HG03521 (cell line): Measurements from ENCODE around the gene ADGRE3.
"Not testable (repeated sequence)": the region's sequence is repeated elsewhere in the genome, so short reads cannot be mapped to it uniquely, and the experiment has no call there.

ENCODE experiments used
- ATAC-seq: cut with Tn5 transposase; IDR thresholded peaks from one replicate; pipeline ENCODE4 v1.9.1; 2021; ENCODE audit warnings: mild to moderate bottlenecking, moderate library complexity; ENCODE audit not compliant: unreplicated experiment

Gene ADGRE3

GRCh38 chr19:14611051-14611450 is 63.6 kb downstream of the ADGRE3 start:
- ATAC-seq = no peak

GRCh38 chr19:14606627-14607026 is 68.0 kb downstream of the ADGRE3 start:
- no peak for ATAC-seq

GRCh38 chr19:14603990-14604387 is 70.7 kb downstream of the ADGRE3 start:
- ATAC-seq = peak; percentile 73

- no peak for ATAC-seq
Observed at GRCh38 chr19:14599548-14600147, 75.0 kb downstream of the ADGRE3 start.

- ATAC-seq = no peak
Observed at GRCh38 chr19:14595558-14595957, 79.1 kb downstream of the ADGRE3 start.

GRCh38 chr19:14589433-14589832 is 85.2 kb downstream of the ADGRE3 start:
- not testable (repeated sequence) for ATAC-seq

GRCh38 chr19:14585187-14585586 is 89.5 kb downstream of the ADGRE3 start:
- not testable (repeated sequence) for ATAC-seq

- ATAC-seq = not testable (repeated sequence)
Observed at GRCh38 chr19:14584372-14584771, 90.3 kb downstream of the ADGRE3 start.

- ATAC-seq = peak; percentile 46
Observed at GRCh38 chr19:14582894-14583340, 91.7 kb downstream of the ADGRE3 start, which contains the start of gene CLEC17A. Gene CLEC17A, plus strand, starts transcription at chr19:14583084. Its CDS starts 77 bp downstream, at chr19:14583161.

- no peak for ATAC-seq
Observed at GRCh38 chr19:14580623-14581237, 93.9 kb downstream of the ADGRE3 start.

GRCh38 chr19:14577885-14578427 is 96.7 kb downstream of the ADGRE3 start:
- ATAC-seq = no peak

GRCh38 chr19:14577264-14577663 is 97.4 kb downstream of the ADGRE3 start:
- no peak for ATAC-seq

- ATAC-seq = no peak
Observed at GRCh38 chr19:14576363-14576762, 98.3 kb downstream of the ADGRE3 start.

GRCh38 chr19:14575428-14575980 is 99.1 kb downstream of the ADGRE3 start:
- ATAC-seq = no peak

GRCh38 chr19:14571695-14572490 is 102.8 kb downstream of the ADGRE3 start, which contains the start of gene NDUFB7:
Gene NDUFB7, minus strand, starts transcription at chr19:14572066. Its CDS starts 66 bp downstream, at chr19:14572000.
- peak; percentile 80 for ATAC-seq

- ATAC-seq = no peak
Observed at GRCh38 chr19:14570864-14571527, 103.6 kb downstream of the ADGRE3 start.
